K562 treated with DMSO at 1 percent for 24 hours (cell line): ENCODE results near the gene TEX26. TPM values are rescaled to one million over a fixed set of nuclear protein-coding genes. Genes with fewer than 3 reads are reported as not detected.

Source experiments
- total RNA-seq: library from RNA; unstranded; fragments of 300-600 nt; gene quantifications from 2 replicates; pipeline ENCODE4 v1.2.3, GENCODE V29; 2022; ENCODE audit warnings: low read depth; ENCODE audit not compliant: insufficient read depth

The TEX26 gene
- total RNA-seq, result not detected in 2 replicates

GRCh38 chr13:30932481-30933353 lies at the start of gene TEX26:
TEX26 (plus strand) TSS chr13:30932656; CDS start chr13:30932716, 60 bp downstream.

GRCh38 chr13:30905932-30906383 lies 26.5 kb upstream of the TEX26 start, which contains the start of gene MEDAG:
MEDAG (plus strand) TSS chr13:30906271; CDS start chr13:30906516, 245 bp downstream.

Other genes with a start within 250 kb of the TEX26 start
- gene ALOX5AP, start 197.1 kb upstream of the TEX26 start, total RNA-seq, result 3.0 TPM in 2 replicates
- gene MEDAG, start 26.4 kb upstream of the TEX26 start, total RNA-seq, result not detected in 2 replicates
- gene HSPH1, start 229.2 kb downstream of the TEX26 start, total RNA-seq, result 18.8 and 21.5 TPM in 2 replicates